Astrocyte (in vitro differentiated cells and primary cell): ENCODE data around the gene DIP2A. TPM values are rescaled to one million over a fixed set of nuclear protein-coding genes. Genes with fewer than 3 reads are reported as not detected.
"Not testable (repeated sequence)": the region's sequence is repeated elsewhere in the genome, so short reads cannot be mapped to it uniquely, and the experiment has no call there.

Source experiments
- DNase-seq: peaks from one replicate; pipeline ENCODE4 v3.0.0-alpha.2; 2010; ENCODE audit warnings: low read depth
- FAIRE-seq: peaks from 2 replicates; lab custom pipeline; 2011; peaks lifted over from hg19 to GRCh38; lab: Jason Lieb, UNC
- H2AFZ ChIP-seq: 2 replicates; pipeline ENCODE4 v1.6.0; 2012; ENCODE audit warnings: low read depth, low read length, inconsistent platforms
- H3K27ac ChIP-seq: 2 replicates; pipeline ENCODE4 v1.5.1; 2011; ENCODE audit warnings: low read depth, low read length, inconsistent platforms
- H3K27me3 ChIP-seq: 2 replicates; pipeline ENCODE4 v1.6.0; 2011; ENCODE audit warnings: low read length, inconsistent platforms; ENCODE audit not compliant: insufficient read depth
- H3K36me3 ChIP-seq: 2 replicates; pipeline ENCODE4 v1.5.1; 2011; ENCODE audit warnings: low read length, inconsistent platforms; ENCODE audit not compliant: insufficient read depth
- H3K4me1 ChIP-seq: 2 replicates; pipeline ENCODE4 v1.5.1; 2011; ENCODE audit warnings: low read length, inconsistent platforms; ENCODE audit not compliant: insufficient read depth
- H3K4me2 ChIP-seq: 2 replicates; pipeline ENCODE4 v1.6.0; 2012; ENCODE audit warnings: low read length, inconsistent platforms
- H3K4me3 ChIP-seq: 2 replicates; pipeline ENCODE4 v1.5.1; 2011; ENCODE audit warnings: low read depth, mild to moderate bottlenecking, low read length, inconsistent platforms; ENCODE audit not compliant: insufficient read depth
- H3K79me2 ChIP-seq: 2 replicates; pipeline ENCODE4 v1.6.0; 2012; ENCODE audit warnings: mild to moderate bottlenecking, low read length, inconsistent platforms; ENCODE audit not compliant: insufficient read depth
- H3K9ac ChIP-seq: 2 replicates; pipeline ENCODE4 v1.6.0; 2012; ENCODE audit warnings: mild to moderate bottlenecking, low read length, inconsistent platforms
- H3K9me3 ChIP-seq: 2 replicates; pipeline ENCODE4 v1.5.1; 2012; ENCODE audit warnings: low read depth, mild to moderate bottlenecking, low read length, inconsistent platforms; ENCODE audit not compliant: insufficient read depth
- H4K20me1 ChIP-seq: 2 replicates; pipeline ENCODE4 v1.6.0; 2012; ENCODE audit warnings: low read length, inconsistent platforms; ENCODE audit not compliant: insufficient read depth
- H3K27ac Mint-ChIP-seq: one replicate; pipeline ENCODE4 v1.8.0; 2021; ENCODE audit warnings: mild to moderate bottlenecking, mixed read lengths; ENCODE audit not compliant: unreplicated experiment
- H3K27me3 Mint-ChIP-seq: one replicate; pipeline ENCODE4 v1.8.0; 2021; ENCODE audit warnings: low read depth, mixed read lengths; ENCODE audit not compliant: unreplicated experiment
- H3K36me3 Mint-ChIP-seq: one replicate; pipeline ENCODE4 v1.8.0; 2021; ENCODE audit warnings: low read depth, mixed read lengths; ENCODE audit not compliant: unreplicated experiment
- H3K4me1 Mint-ChIP-seq: one replicate; pipeline ENCODE4 v1.8.0; 2021; ENCODE audit warnings: low read depth, mixed read lengths; ENCODE audit not compliant: unreplicated experiment
- H3K4me3 Mint-ChIP-seq: one replicate; pipeline ENCODE4 v1.8.0; 2021; ENCODE audit warnings: mild to moderate bottlenecking, moderate library complexity, mixed read lengths; ENCODE audit not compliant: unreplicated experiment
- H3K9me3 Mint-ChIP-seq: one replicate; pipeline ENCODE4 v1.8.0; 2021; ENCODE audit warnings: mild to moderate bottlenecking, mixed read lengths; ENCODE audit not compliant: unreplicated experiment
- EZH2 ChIP-seq: IDR thresholded peaks from 2 replicates; pipeline ENCODE4 v1.6.1; 2012; ENCODE audit warnings: mild to moderate bottlenecking, low read length, inconsistent platforms; ENCODE audit not compliant: insufficient read depth
- total RNA-seq: library from RNA; stranded (reverse); gene quantifications from 2 replicates; pipeline ENCODE4 v1.2.1, GENCODE V29; 2021
- TF ChIP-seq, protein P1 (sequence below): IDR thresholded peaks from 2 replicates; pipeline ENCODE4 v1.5.1; 2011; ENCODE audit warnings: low read depth, mild to moderate bottlenecking, inconsistent platforms, low read length, moderate library complexity; ENCODE audit not compliant: insufficient read depth

The DIP2A gene
- total RNA-seq, 1 donor from 2014 or later, result 35.4 TPM

DNA sequence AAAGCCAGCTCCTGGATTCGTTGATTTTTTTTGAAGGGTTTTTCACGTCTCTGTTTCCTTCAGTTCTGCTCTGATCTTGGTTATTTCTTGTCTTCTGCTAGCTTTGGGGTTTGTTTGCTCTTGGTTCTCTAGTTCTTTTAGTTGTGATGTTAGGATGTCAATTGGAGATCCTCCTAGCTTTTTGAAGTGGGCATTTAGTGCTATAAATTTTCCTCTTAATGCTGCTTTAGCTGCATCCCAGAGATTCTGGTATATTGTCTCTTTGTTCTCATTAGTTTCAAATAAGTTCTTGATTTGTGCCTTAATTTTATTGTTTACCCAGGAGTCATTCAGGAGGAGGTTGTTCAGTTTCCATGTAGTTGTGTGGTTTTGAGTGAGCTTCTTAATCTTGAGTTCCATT lies 120.7 kb downstream of the DIP2A start:
- not testable (repeated sequence) for DNase-seq, H3K79me2 ChIP-seq, FAIRE-seq, H3K9me3 ChIP-seq, H3K36me3 ChIP-seq, H3K27ac ChIP-seq, H3K27me3 ChIP-seq, H3K4me3 Mint-ChIP-seq, H3K27ac Mint-ChIP-seq, H2AFZ ChIP-seq, H4K20me1 ChIP-seq, H3K4me1 ChIP-seq, H3K4me3 ChIP-seq, H3K4me1 Mint-ChIP-seq, H3K9ac ChIP-seq, H3K4me2 ChIP-seq, H3K27me3 Mint-ChIP-seq
- H3K36me3 Mint-ChIP-seq, result peaks cover 64% of the 10 kb centered on the region
- peaks cover 44% of the 10 kb centered on the region for H3K9me3 Mint-ChIP-seq

DNA sequence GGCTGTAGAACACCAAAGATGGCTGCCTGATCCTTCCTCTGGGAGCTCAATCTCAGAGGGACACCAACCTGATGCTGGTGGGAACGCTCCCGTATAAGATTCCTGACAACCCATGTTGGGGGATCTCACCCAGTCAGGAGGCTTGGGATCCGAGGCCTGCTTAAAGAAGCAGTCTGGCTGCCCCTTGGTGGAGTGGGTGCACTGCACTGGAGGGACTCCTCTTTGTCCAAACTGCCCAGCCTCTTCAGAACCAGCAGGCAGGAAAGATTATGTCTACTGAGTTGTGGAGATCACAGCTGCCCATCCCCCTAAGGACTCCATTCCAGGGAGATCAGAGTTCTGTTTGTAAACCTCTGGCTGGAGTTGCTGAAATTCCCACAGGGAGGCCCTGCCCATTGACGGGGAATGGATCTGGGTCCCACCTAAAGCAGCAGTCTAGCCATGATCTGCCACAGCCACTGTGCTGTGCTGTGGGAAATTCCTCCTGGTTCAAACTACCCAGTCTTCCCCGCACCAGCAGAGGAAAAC lies 123.2 kb downstream of the DIP2A start:
- peaks cover 62% of the 10 kb centered on the region for H3K36me3 Mint-ChIP-seq
- no peak overlapping the region for H3K4me3 Mint-ChIP-seq
- DNase-seq (no peak), FAIRE-seq (no peak)
- Histone ChIP-seq H3K36me3 (peaks cover 2% of the 10 kb centered on the region), H3K27ac (no peak overlapping the region), H3K27me3 (no peaks in the 10 kb centered on the region), H3K4me2 (no peak overlapping the region), H2AFZ (no peak overlapping the region), H3K4me3 (no peak overlapping the region), H3K9ac (no peak overlapping the region), H3K4me1 (no peaks in the 10 kb centered on the region), H3K79me2 (no peaks in the 10 kb centered on the region), H4K20me1 (no peaks in the 10 kb centered on the region), H3K9me3 (peaks cover 18% of the 10 kb centered on the region)
- H3K9me3 Mint-ChIP-seq, result peaks cover 58% of the 10 kb centered on the region
- no peaks in the 10 kb centered on the region for H3K4me1 Mint-ChIP-seq
- no peaks in the 10 kb centered on the region for H3K27me3 Mint-ChIP-seq
- TF ChIP-seq EZH2, result no peak
- H3K27ac Mint-ChIP-seq, result no peak overlapping the region

GRCh38 chr21:46585191-46585953 lies 126.7 kb downstream of the DIP2A start:
- H3K9me3 ChIP-seq, result peaks cover 18% of the 10 kb centered on the region
- H4K20me1 ChIP-seq, result no peaks in the 10 kb centered on the region
- no peak overlapping the region for H3K4me2 ChIP-seq
- no peak overlapping the region for H3K4me3 ChIP-seq
- H3K4me1 ChIP-seq, result no peaks in the 10 kb centered on the region
- Mint-ChIP-seq H3K4me1 (no peaks in the 10 kb centered on the region), H3K36me3 (peaks cover 42% of the 10 kb centered on the region), H3K27ac (no peak overlapping the region), H3K27me3 (no peaks in the 10 kb centered on the region), H3K9me3 (peaks cover 59% of the 10 kb centered on the region), H3K4me3 (no peak overlapping the region)
- TF ChIP-seq, protein P1, sequence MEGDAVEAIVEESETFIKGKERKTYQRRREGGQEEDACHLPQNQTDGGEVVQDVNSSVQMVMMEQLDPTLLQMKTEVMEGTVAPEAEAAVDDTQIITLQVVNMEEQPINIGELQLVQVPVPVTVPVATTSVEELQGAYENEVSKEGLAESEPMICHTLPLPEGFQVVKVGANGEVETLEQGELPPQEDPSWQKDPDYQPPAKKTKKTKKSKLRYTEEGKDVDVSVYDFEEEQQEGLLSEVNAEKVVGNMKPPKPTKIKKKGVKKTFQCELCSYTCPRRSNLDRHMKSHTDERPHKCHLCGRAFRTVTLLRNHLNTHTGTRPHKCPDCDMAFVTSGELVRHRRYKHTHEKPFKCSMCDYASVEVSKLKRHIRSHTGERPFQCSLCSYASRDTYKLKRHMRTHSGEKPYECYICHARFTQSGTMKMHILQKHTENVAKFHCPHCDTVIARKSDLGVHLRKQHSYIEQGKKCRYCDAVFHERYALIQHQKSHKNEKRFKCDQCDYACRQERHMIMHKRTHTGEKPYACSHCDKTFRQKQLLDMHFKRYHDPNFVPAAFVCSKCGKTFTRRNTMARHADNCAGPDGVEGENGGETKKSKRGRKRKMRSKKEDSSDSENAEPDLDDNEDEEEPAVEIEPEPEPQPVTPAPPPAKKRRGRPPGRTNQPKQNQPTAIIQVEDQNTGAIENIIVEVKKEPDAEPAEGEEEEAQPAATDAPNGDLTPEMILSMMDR, result no peak
- no peak for TF ChIP-seq EZH2
- no peak overlapping the region for H2AFZ ChIP-seq
- H3K79me2 ChIP-seq, result no peaks in the 10 kb centered on the region
- no peak for FAIRE-seq
- no peaks in the 10 kb centered on the region for H3K27me3 ChIP-seq
- no peak overlapping the region for H3K27ac ChIP-seq
- H3K36me3 ChIP-seq, result peaks cover 2% of the 10 kb centered on the region
- DNase-seq, result no peak
- no peak overlapping the region for H3K9ac ChIP-seq
